Panc1 (cell line): ENCODE data around the gene STAM. TPM values are rescaled to one million over a fixed set of nuclear protein-coding genes. Genes with fewer than 3 reads are reported as not detected.

ENCODE experiments used
- ATAC-seq: fragments of 200-7000 bp; cut with Tn5 transposase; 2 replicates; pipeline ENCODE4 v1.9.1; 2020; ENCODE audit warnings: mild to moderate bottlenecking, moderate library complexity
- BruUV-seq: library from RNA; stranded (reverse); fragments of 400-500 nt; replicated peaks from 2 replicates; lab custom pipeline; 2021; lab: Mats Ljungman, UMichigan
- CTCF ChIA-PET: fragments of 300-600 bp; sonication (Branson Sonifier 250); formaldehyde crosslinking; loops from one replicate; lab custom pipeline; 2022; ENCODE audit warnings: antibody characterized with exemption; lab: Charles Lee
- POLR2A ChIA-PET: fragments of 300-600 bp; sonication (Branson Sonifier 250); formaldehyde crosslinking; loops from one replicate; lab custom pipeline; 2022; ENCODE audit warnings: antibody characterized with exemption; lab: Charles Lee
- DNase-seq: peaks from one replicate; pipeline ENCODE4 v3.0.0-alpha.2; 2010; ENCODE audit warnings: low read depth, low spot score
- H3K27ac ChIP-seq: 2 replicates; pipeline ENCODE4 v1.5.1; 2011; ENCODE audit warnings: mild to moderate bottlenecking, low read length, inconsistent platforms
- H3K27me3 ChIP-seq: fragments of 200-500 bp; sonication (Bioruptor generic); 2 replicates; pipeline ENCODE4 v1.6.0; 2014; ENCODE audit warnings: low read length, inconsistent platforms; ENCODE audit not compliant: control insufficient read depth, insufficient read depth
- H3K36me3 ChIP-seq: fragments of 200-500 bp; sonication (Bioruptor generic); 2 replicates; pipeline ENCODE4 v1.5.1; 2014; ENCODE audit warnings: inconsistent platforms, mild to moderate bottlenecking, low read length, moderate library complexity; ENCODE audit not compliant: control insufficient read depth, insufficient read depth
- H3K4me1 ChIP-seq: 2 replicates; pipeline ENCODE4 v1.5.1; 2011; ENCODE audit warnings: inconsistent platforms, mild to moderate bottlenecking, low read length, moderate library complexity; ENCODE audit not compliant: control insufficient read depth, insufficient read depth
- H3K4me3 ChIP-seq, 2 experiments: 2 replicates each; pipeline ENCODE4 v1.5.1; 2011 to 2012; ENCODE audit warnings: low read depth in 2 of 2, low read length in 2 of 2, mild to moderate bottlenecking in 2 of 2, inconsistent platforms in 1 of 2, moderate library complexity in 1 of 2
- H3K9me3 ChIP-seq: fragments of 200-500 bp; sonication (Bioruptor generic); 2 replicates; pipeline ENCODE4 v1.5.1; 2014; ENCODE audit warnings: low read depth, mild to moderate bottlenecking, inconsistent platforms, low read length, moderate library complexity; ENCODE audit not compliant: control insufficient read depth, insufficient read depth
- POLR2AphosphoS5 ChIP-seq: IDR thresholded peaks from 2 replicates; pipeline ENCODE4 v1.6.1; 2012; ENCODE audit warnings: mild to moderate bottlenecking, low read depth, low read length, moderate library complexity
- SIN3A ChIP-seq: IDR thresholded peaks from 2 replicates; pipeline ENCODE4 v1.6.1; 2012; ENCODE audit warnings: low read depth, mild to moderate bottlenecking, low read length, moderate library complexity, borderline replicate concordance; ENCODE audit not compliant: insufficient read depth
- TCF7L2 ChIP-seq: IDR thresholded peaks from 2 replicates; pipeline ENCODE4 v1.6.1; 2011; ENCODE audit warnings: mild to moderate bottlenecking, low read depth, low read length, inconsistent platforms
- in situ Hi-C: cut with HindIII; loops from 2 replicates; pipeline ENCODE4 v1.10.0; 2016; ENCODE audit warnings: low sequenced_read_pairs, low pct_unique_long_range_greater_than_20kb
- intact Hi-C: fragments of 100-400 bp; cut with micrococcal nuclease; formaldehyde crosslinking; loops from one replicate; pipeline ENCODE4 v1.10.0; 2022; ENCODE audit not compliant: unreplicated experiment
- total RNA-seq: library from RNA; stranded (reverse); gene quantifications from one replicate; pipeline ENCODE4 v1.2.1, GENCODE V29; 2021; ENCODE audit not compliant: unreplicated experiment
- TF ChIP-seq, protein P1 (sequence below): fragments of 450-650 bp; IDR thresholded peaks from 2 replicates; pipeline ENCODE4 v1.5.1; 2017; ENCODE audit warnings: mild to moderate bottlenecking
- TF ChIP-seq, protein P2 (sequence below), 2 experiments: IDR thresholded peaks; 2 replicates each; pipeline ENCODE4 v1.6.1; 2011 to 2012; ENCODE audit warnings: low read depth in 2 of 2, control low read depth in 1 of 2, low read length in 1 of 2, mild to moderate bottlenecking in 1 of 2, moderate library complexity in 1 of 2; ENCODE audit not compliant: insufficient read depth in 1 of 2

The STAM gene
- total RNA-seq, 1 experiment from 2014 or later: 18.9 TPM

DNA sequence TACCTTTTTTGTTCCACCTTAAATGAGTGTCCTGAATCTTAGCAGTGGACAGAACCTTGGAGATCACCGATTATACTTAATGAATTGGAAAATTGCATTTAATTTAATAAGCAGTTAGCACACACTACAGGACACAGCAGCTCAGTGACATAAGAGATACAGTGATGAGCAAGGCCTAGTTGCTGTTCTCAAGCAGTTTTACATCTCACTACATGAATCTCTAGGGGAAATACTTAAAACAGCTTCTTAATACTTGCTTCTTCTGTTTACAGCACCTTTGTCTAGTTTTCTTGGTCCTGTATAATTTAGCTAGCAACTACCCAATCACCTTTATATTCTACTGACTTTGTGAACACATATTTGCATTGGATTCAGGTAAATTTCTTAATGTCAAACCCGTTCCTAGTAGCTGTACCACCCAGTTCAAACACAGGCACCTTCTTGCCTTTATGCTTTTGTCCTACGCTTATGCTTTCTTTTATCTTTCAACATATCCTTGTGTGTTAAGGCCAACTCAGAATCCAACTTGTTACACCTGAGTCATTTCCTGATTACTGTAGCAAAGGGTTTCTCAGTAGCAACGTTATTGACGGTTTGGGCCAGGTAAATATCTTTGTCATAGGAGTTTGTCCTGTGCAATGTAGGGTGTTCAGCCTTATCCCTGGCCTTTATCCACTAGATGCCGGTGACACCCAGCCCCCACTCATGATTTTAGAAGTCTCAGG is 1.8 kb downstream of the STAM start:
- peaks cover 19% of the 10 kb centered on the region; the same call in 1 of the 2 replicates for H3K36me3 ChIP-seq
- TF ChIP-seq POLR2AphosphoS5: no peak
- no peak for TF ChIP-seq SIN3A
- TF ChIP-seq TCF7L2: no peak
- TF ChIP-seq, protein P1, sequence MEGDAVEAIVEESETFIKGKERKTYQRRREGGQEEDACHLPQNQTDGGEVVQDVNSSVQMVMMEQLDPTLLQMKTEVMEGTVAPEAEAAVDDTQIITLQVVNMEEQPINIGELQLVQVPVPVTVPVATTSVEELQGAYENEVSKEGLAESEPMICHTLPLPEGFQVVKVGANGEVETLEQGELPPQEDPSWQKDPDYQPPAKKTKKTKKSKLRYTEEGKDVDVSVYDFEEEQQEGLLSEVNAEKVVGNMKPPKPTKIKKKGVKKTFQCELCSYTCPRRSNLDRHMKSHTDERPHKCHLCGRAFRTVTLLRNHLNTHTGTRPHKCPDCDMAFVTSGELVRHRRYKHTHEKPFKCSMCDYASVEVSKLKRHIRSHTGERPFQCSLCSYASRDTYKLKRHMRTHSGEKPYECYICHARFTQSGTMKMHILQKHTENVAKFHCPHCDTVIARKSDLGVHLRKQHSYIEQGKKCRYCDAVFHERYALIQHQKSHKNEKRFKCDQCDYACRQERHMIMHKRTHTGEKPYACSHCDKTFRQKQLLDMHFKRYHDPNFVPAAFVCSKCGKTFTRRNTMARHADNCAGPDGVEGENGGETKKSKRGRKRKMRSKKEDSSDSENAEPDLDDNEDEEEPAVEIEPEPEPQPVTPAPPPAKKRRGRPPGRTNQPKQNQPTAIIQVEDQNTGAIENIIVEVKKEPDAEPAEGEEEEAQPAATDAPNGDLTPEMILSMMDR: no peak
- TF ChIP-seq, protein P2, sequence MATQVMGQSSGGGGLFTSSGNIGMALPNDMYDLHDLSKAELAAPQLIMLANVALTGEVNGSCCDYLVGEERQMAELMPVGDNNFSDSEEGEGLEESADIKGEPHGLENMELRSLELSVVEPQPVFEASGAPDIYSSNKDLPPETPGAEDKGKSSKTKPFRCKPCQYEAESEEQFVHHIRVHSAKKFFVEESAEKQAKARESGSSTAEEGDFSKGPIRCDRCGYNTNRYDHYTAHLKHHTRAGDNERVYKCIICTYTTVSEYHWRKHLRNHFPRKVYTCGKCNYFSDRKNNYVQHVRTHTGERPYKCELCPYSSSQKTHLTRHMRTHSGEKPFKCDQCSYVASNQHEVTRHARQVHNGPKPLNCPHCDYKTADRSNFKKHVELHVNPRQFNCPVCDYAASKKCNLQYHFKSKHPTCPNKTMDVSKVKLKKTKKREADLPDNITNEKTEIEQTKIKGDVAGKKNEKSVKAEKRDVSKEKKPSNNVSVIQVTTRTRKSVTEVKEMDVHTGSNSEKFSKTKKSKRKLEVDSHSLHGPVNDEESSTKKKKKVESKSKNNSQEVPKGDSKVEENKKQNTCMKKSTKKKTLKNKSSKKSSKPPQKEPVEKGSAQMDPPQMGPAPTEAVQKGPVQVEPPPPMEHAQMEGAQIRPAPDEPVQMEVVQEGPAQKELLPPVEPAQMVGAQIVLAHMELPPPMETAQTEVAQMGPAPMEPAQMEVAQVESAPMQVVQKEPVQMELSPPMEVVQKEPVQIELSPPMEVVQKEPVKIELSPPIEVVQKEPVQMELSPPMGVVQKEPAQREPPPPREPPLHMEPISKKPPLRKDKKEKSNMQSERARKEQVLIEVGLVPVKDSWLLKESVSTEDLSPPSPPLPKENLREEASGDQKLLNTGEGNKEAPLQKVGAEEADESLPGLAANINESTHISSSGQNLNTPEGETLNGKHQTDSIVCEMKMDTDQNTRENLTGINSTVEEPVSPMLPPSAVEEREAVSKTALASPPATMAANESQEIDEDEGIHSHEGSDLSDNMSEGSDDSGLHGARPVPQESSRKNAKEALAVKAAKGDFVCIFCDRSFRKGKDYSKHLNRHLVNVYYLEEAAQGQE (IDR thresholded peaks at IDR 0.05; ENCODE audit: insufficient read depth in 1 of 2, low read depth in 2 of 2, low read length in 1 of 2): no peak
- ChIA-PET CTCF (no interaction called here), POLR2A (no interaction called here)
- no peak for ATAC-seq
- peak; percentile 62 for DNase-seq
- H3K4me3 ChIP-seq: peak overlapping the region; percentile 98 to 99
- intact Hi-C loops (no loop called here), in situ Hi-C loops (no loop called here)
- peaks cover 14% of the 10 kb centered on the region; the same call in 1 of the 2 replicates for H3K4me1 ChIP-seq
- H3K27ac ChIP-seq: peak overlapping the region; percentile 98
- no peaks in the 10 kb centered on the region for H3K9me3 ChIP-seq
- no TSS peak for BruUV-seq
- H3K27me3 ChIP-seq: no peaks in the 10 kb centered on the region

DNA sequence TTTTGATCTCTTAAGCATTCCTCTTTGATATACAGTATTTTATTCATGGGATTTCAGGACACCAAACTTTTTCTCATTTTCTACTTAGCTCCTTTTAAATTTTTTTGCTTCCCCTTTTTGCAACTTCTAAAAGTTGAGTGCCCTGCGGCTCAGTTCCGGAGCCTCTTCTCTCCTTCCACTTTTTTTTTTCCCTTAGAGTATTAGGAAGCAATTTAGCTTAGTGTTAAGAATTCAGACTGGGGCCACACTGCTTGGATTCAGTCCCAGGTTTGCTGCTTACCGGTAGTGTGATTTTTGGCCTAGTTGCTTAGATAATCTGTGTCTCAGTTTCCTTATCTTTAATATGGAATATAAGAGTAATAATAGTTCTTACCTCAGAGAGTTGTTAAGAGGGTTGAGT is 3.4 kb downstream of the STAM start:
- H3K4me1 ChIP-seq: peaks cover 19% of the 10 kb centered on the region; the same call in 1 of the 2 replicates
- in situ Hi-C loops: no loop called here
- CTCF ChIA-PET: no interaction called here
- intact Hi-C loops: no loop called here
- TF ChIP-seq, protein P1: no peak
- TF ChIP-seq, protein P2 (IDR thresholded peaks at IDR 0.05; ENCODE audit: insufficient read depth in 1 of 2, low read depth in 2 of 2, low read length in 1 of 2): no peak
- TF ChIP-seq TCF7L2 (no peak), POLR2AphosphoS5 (no peak), SIN3A (no peak)
- BruUV-seq: no TSS peak
- POLR2A ChIA-PET: no interaction called here
- no peaks in the 10 kb centered on the region for H3K27me3 ChIP-seq
- H3K27ac ChIP-seq: no peak overlapping the region
- ATAC-seq: no peak
- H3K9me3 ChIP-seq: no peaks in the 10 kb centered on the region
- peaks cover 19% of the 10 kb centered on the region; the same call in 1 of the 2 replicates for H3K36me3 ChIP-seq
- DNase-seq: no peak
- H3K4me3 ChIP-seq: no peak overlapping the region
